ENCODE measurements around the gene TAF4. TPM values are rescaled to one million over a fixed set of nuclear protein-coding genes. Genes with fewer than 3 reads are reported as not detected.

TAF4 gene
- total RNA-seq, 1 donor from 2014 or later = 20.0 TPM

- Mint-ChIP-seq H3K4me3 (ENCODE audit: unreplicated experiment) (no peak overlapping the region), H3K36me3 (ENCODE audit: unreplicated experiment) (no peaks in the 10 kb centered on the region), H3K4me1 (ENCODE audit: low read depth, unreplicated experiment) (peaks cover 14% of the 10 kb centered on the region), H3K27ac (ENCODE audit: unreplicated experiment) (no peak overlapping the region), H3K9me3 (ENCODE audit: unreplicated experiment) (peaks cover 11% of the 10 kb centered on the region), H3K27me3 (ENCODE audit: unreplicated experiment) (peaks cover 5% of the 10 kb centered on the region)
- DNase-seq = no peak
- TF ChIP-seq, protein P1, sequence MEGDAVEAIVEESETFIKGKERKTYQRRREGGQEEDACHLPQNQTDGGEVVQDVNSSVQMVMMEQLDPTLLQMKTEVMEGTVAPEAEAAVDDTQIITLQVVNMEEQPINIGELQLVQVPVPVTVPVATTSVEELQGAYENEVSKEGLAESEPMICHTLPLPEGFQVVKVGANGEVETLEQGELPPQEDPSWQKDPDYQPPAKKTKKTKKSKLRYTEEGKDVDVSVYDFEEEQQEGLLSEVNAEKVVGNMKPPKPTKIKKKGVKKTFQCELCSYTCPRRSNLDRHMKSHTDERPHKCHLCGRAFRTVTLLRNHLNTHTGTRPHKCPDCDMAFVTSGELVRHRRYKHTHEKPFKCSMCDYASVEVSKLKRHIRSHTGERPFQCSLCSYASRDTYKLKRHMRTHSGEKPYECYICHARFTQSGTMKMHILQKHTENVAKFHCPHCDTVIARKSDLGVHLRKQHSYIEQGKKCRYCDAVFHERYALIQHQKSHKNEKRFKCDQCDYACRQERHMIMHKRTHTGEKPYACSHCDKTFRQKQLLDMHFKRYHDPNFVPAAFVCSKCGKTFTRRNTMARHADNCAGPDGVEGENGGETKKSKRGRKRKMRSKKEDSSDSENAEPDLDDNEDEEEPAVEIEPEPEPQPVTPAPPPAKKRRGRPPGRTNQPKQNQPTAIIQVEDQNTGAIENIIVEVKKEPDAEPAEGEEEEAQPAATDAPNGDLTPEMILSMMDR (IDR thresholded peaks at IDR 0.05; ENCODE audit: partially characterized antibody, unreplicated experiment) = no peak
These were observed 129.0 kb downstream of the TAF4 start for GRCh38 chr20:61936701-61937131.

GRCh38 chr20:61935926-61936700 is 129.6 kb downstream of the TAF4 start:
- Mint-ChIP-seq H3K27me3 (ENCODE audit: unreplicated experiment) (peaks cover 5% of the 10 kb centered on the region), H3K36me3 (ENCODE audit: unreplicated experiment) (no peaks in the 10 kb centered on the region), H3K27ac (ENCODE audit: unreplicated experiment) (no peak overlapping the region), H3K9me3 (ENCODE audit: unreplicated experiment) (peaks cover 9% of the 10 kb centered on the region), H3K4me1 (ENCODE audit: low read depth, unreplicated experiment) (peaks cover 14% of the 10 kb centered on the region), H3K4me3 (ENCODE audit: unreplicated experiment) (no peak overlapping the region)
- TF ChIP-seq, protein P1 (IDR thresholded peaks at IDR 0.05; ENCODE audit: partially characterized antibody, unreplicated experiment) = no peak
- no peak for DNase-seq

DNA sequence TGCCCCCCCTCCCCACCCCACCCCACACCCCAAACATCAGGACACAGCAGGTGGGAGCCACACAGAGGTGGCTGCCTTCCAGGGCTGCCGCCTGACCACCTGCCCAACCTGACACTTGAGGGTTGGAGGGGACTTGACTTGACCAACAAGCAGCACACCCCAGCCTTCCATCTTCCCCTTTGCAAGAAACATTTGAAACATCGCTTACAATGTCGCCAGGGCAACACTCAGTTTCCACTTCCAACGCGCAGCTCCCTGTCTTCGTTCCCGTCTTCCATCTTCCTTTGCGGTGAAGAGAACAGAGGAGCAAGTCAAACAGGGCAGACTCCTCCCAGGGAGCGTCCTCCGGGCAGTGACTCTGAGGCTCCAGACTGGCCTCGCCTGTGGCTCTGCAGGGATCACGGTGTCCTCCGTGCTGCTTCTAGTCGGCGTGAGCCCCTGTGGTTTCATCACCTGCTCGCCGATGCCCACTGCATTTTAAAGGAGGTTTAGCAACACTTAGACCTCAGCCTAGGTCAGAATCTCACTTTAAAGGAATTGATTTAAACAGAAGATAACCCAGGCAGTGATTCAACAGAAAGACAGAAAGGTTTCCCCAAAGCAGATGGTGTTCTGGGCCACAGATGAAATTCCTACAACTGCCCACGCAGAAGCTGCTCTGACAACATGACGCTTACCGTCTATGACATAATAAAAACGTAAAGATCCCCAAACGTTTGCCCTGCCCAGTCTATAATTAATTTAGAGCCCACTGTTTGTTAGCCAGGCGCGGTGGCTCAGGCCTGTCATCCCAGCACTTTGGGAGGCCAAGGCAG is 130.8 kb downstream of the TAF4 start:
- DNase-seq = no peak
- peaks cover 7% of the 10 kb centered on the region for H3K4me1 Mint-ChIP-seq (ENCODE audit: low read depth, unreplicated experiment)
- H3K4me3 Mint-ChIP-seq (ENCODE audit: unreplicated experiment) = no peak overlapping the region
- H3K36me3 Mint-ChIP-seq (ENCODE audit: unreplicated experiment) = no peaks in the 10 kb centered on the region
- peaks cover 5% of the 10 kb centered on the region for H3K27me3 Mint-ChIP-seq (ENCODE audit: unreplicated experiment)
- TF ChIP-seq, protein P1 (IDR thresholded peaks at IDR 0.05; ENCODE audit: partially characterized antibody, unreplicated experiment) = no peak
- no peak overlapping the region for H3K27ac Mint-ChIP-seq (ENCODE audit: unreplicated experiment)
- peaks cover 2% of the 10 kb centered on the region for H3K9me3 Mint-ChIP-seq (ENCODE audit: unreplicated experiment)

DNA sequence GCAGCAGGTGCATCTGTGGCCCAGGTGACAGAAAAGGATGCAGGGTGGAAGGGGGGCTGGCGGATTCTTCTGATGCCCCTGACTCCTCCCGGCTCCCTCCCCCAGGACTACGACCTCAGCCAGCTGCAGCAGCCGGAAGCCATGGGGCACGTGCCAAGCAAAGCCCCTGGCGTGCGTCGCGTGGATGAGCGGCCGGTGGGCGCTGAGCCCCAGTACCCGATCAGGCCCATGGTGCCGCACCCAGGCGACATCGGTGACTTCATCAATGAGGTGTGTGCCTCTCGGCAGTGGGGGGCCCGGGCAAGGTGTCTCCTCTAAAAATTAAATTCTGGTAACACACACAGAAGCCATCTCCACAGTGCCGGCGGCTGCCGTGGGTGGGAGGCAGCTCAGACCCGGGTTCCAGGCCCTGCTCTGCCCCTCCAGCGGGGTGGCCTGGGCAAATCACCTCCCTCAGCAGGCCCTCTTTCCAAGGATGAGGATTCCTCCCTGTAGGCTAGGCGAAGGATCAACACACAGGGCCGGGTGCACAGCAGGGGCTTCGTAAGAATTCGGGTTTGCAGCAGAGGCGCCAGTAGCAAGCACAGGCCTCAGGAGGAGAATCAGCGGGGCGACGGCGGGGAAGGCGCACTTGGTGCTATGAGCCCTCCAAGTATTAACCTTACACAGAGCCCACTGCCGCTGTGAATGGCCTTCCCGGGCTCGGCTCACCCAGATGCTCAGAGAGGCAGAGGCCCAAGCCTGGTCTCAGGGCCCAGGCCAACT is 131.5 kb downstream of the TAF4 start:
- Mint-ChIP-seq H3K36me3 (ENCODE audit: unreplicated experiment) (no peaks in the 10 kb centered on the region), H3K4me1 (ENCODE audit: low read depth, unreplicated experiment) (peaks cover 7% of the 10 kb centered on the region), H3K9me3 (ENCODE audit: unreplicated experiment) (peaks cover 2% of the 10 kb centered on the region), H3K27me3 (ENCODE audit: unreplicated experiment) (peaks cover 5% of the 10 kb centered on the region), H3K4me3 (ENCODE audit: unreplicated experiment) (no peak overlapping the region), H3K27ac (ENCODE audit: unreplicated experiment) (no peak overlapping the region)
- peak; percentile 14 for DNase-seq
- TF ChIP-seq, protein P1 (IDR thresholded peaks at IDR 0.05; ENCODE audit: partially characterized antibody, unreplicated experiment) = no peak
